Ovary (tissue), 3 donors: Measurements from ENCODE around the gene PCNX1.

Source experiments
- CTCF ChIP-seq, 3 donors: fragments of 450-650 bp in 2 of 3; fragments of 200-600 bp in 1 of 3; IDR thresholded peaks; one replicate each; pipeline versions ENCODE4 v1.5.1 to v1.8.0; 2016 to 2022; ENCODE audit warnings: antibody characterized with exemption in 3 of 3, mild to moderate bottlenecking in 1 of 3
- EP300 ChIP-seq: sonication (generic); formaldehyde crosslinking; IDR thresholded peaks from one replicate; pipeline ENCODE4 v1.6.1; 2017; ENCODE audit warnings: antibody characterized with exemption
- POLR2A ChIP-seq: fragments of 450-650 bp; IDR thresholded peaks from one replicate; pipeline ENCODE4 v1.6.1; 2017; ENCODE audit warnings: antibody characterized with exemption, mild to moderate bottlenecking, moderate library complexity
- donor health status: DM: no; HTN: no; CAD: no.

GRCh38 chr14:70956511-70956910, 49.3 kb downstream of the PCNX1 start:
- TF ChIP-seq CTCF (IDR thresholded peaks at IDR 0.05), result no peak
- TF ChIP-seq POLR2A, result no peak
- no peak for TF ChIP-seq EP300
